GM12891 (cell line): ENCODE measurements around the gene SLIRP. TPM values are rescaled to one million over a fixed set of nuclear protein-coding genes. Genes with fewer than 3 reads are reported as not detected.
"Not testable (repeated sequence)": the region's sequence is repeated elsewhere in the genome, so short reads cannot be mapped to it uniquely, and the experiment has no call there.

Source experiments
- DNase-seq: peaks from one replicate; pipeline ENCODE4 v3.0.0; 2011; ENCODE audit warnings: low spot score; ENCODE audit not compliant: insufficient read length
- FAIRE-seq: peaks from 2 replicates; lab custom pipeline; 2011; peaks lifted over from hg19 to GRCh38; lab: Jason Lieb, UNC
- PAX5 ChIP-seq: IDR thresholded peaks from 2 replicates; pipeline ENCODE4 v1.6.1; 2011; ENCODE audit warnings: low read length, moderate library complexity, mild to moderate bottlenecking; ENCODE audit not compliant: insufficient read depth, severe bottlenecking
- POLR2A ChIP-seq: IDR thresholded peaks from 2 replicates; pipeline ENCODE4 v1.6.1; 2011; ENCODE audit warnings: low read depth, low read length, control low read depth
- POLR2AphosphoS5 ChIP-seq: IDR thresholded peaks from 2 replicates; pipeline ENCODE4 v1.6.1; 2011; ENCODE audit warnings: low read depth, low read length, control low read depth
- POU2F2 ChIP-seq: IDR thresholded peaks from 2 replicates; pipeline ENCODE4 v1.6.1; 2011; ENCODE audit warnings: low read depth, mild to moderate bottlenecking, control low read depth, low read length, moderate library complexity
- SPI1 ChIP-seq: IDR thresholded peaks from 2 replicates; pipeline ENCODE4 v1.6.1; 2011; ENCODE audit warnings: low read depth, low read length, control low read depth
- TAF1 ChIP-seq: IDR thresholded peaks from 2 replicates; pipeline ENCODE4 v1.6.1; 2011; ENCODE audit warnings: low read depth, low read length, control low read depth
- polyA plus RNA-seq: library from polyadenylated mRNA; unstranded; fragments of >200 nt; gene quantifications from one replicate; pipeline ENCODE4 v1.2.1, GENCODE V29; 2012; ENCODE audit warnings: low read depth, missing spikeins, inconsistent platforms; ENCODE audit not compliant: missing spikeins

Gene SLIRP
- polyA plus RNA-seq: 418 TPM

DNA sequence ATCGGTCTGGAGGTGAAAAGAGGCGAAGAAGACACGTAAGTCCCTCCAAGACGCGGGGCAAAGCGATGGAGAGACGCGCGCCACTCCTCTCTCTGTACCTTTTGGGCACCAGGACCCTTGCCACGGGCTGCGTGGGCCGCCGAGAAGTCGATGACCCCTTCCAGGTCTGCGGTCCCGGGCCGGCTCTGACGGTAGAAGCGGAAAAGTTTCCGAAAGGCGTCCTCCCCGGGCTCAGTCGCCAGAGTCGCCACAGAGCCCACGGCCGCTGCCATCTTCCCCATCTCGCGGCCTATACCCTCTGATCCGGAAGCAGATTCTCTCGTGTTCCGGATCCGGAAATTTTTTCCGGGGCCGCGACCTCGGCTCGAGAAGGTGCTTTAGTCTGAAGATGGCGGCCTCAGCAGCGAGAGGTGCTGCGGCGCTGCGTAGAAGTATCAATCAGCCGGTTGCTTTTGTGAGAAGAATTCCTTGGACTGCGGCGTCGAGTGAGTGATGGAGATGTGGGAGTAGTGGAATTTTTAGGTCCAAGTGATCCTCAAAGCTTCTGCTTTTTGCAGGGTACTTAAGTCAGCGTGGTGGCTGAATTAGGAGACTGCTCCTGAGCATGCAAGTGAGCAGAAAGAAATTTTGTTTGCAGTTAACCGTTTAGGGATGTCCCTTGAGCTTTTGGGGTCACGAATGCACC, at the start of gene SLIRP, which contains the start of gene ALKBH1:
SLIRP (plus strand) TSS at position 380 of the 685 bp plus-strand sequence; CDS start at position 389, 9 bp downstream.
ALKBH1 (minus strand) TSS at position 300 of the 685 bp plus-strand sequence; CDS start at position 281, 19 bp downstream.
- TF ChIP-seq POLR2A (peak; percentile 98), POU2F2 (peak; percentile 75), SPI1 (no peak), PAX5 (no peak), TAF1 (peak; percentile 98), POLR2AphosphoS5 (peak; percentile 98)
- DNase-seq (peak; percentile 74), FAIRE-seq (peak; percentile 82)

DNA sequence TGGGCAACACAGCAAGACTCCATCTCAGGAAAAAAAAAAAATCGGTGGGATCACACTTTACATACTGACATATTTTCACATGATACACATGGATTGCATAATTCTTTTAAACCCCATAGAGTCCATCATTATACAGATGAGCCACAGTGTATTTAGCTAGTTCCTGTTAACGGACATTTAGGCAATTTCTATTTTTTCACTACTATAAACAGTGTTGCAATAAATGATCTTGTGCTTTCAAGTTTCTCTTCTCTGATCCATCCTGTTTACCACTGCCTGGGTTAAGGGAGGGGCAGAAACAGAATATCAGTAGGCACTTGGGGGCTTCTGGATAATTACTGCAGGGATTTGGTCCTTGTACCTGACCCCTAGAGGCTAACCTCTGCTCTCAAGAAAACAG, 48.1 kb upstream of the SLIRP start:
- FAIRE-seq (no peak), DNase-seq (no peak)
- TF ChIP-seq TAF1: no peak
- TF ChIP-seq SPI1: no peak
- TF ChIP-seq POU2F2: no peak
- TF ChIP-seq POLR2A: no peak
- TF ChIP-seq POLR2AphosphoS5: no peak
- no peak for TF ChIP-seq PAX5

DNA sequence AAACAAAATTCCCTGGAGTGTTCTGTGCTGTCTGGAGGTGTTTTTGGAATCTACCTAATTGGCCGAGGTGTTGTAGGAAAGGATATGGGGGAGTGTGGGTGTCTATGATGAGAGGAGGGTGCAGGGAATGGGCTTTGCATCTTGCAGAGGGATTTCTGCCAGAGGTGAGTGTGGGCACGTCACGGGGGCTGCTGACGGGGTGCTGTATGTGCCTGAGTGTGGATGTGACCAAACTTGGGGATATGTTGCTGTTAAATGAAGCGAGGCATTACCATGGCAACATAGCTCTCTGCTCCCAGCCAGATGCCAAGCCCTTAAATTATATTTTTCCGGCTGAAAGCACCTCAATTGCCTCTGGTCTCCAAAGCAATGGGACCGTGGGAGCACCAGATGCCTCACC, 47.1 kb upstream of the SLIRP start:
- FAIRE-seq (no peak), DNase-seq (no peak)
- no peak for TF ChIP-seq POLR2AphosphoS5
- no peak for TF ChIP-seq PAX5
- TF ChIP-seq TAF1: no peak
- TF ChIP-seq POU2F2: no peak
- no peak for TF ChIP-seq POLR2A
- TF ChIP-seq SPI1: no peak

DNA sequence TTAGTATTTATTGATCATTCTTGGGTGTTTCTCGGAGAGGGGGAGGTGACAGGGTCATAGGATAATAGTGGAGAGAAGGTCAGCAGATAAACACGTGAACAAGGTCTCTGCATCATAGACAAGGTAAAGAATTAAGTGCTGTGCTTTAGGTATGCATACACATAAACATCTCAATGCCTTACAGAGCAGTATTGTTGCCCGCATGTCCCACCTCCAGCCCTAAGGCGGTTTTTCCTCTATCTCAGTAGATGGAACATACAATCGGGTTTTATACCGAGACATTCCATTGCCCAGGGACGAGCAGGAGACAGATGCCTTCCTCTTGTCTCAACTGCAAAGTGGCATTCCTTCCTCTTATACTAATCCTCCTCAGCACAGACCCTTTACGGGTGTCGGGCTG, 46.3 kb upstream of the SLIRP start:
- not testable (repeated sequence) for FAIRE-seq, DNase-seq

DNA sequence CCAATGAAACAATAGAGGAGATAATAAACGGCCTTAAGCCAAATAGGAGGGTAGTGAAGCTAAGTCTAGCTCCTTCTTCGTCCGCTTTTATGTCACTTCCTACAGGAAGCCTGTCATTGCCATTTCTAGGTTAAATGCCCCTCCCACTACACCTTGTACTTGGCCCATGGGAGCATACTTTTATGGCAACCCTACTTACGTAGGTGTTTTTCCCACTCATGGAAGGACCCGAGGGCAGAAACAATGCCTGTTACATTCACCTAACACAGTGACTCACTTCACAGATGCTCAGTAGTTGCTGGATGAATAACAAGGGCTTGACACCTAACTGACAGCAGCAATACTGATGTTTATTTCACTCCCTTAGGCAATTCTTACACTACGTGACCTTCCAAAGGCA, 44.6 kb upstream of the SLIRP start:
- FAIRE-seq: no peak
- TF ChIP-seq POU2F2 (no peak), SPI1 (no peak), POLR2A (no peak), POLR2AphosphoS5 (no peak), TAF1 (no peak), PAX5 (no peak)
- no peak for DNase-seq

DNA sequence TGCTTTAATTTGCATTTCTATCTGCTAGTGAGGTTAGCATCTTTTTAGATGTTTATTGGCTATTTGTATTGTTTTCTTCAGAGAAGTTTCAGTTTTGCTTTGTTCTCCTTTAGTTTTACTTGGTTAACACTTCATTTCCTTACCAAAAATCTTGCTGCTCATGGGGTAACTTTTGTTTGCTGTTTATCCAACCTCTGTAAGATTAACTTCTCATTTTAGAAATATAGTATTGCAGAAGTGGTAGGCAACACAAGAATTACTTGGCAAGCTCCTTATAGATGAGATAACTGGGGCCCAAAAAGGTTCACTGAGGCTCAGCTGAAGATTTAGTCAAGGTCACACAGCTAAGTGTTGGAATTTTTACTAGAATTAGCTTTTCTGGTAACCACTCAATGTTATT, 40.6 kb upstream of the SLIRP start:
- DNase-seq (no peak), FAIRE-seq (no peak)
- TF ChIP-seq POLR2AphosphoS5: no peak
- no peak for TF ChIP-seq POU2F2
- no peak for TF ChIP-seq SPI1
- TF ChIP-seq TAF1: no peak
- TF ChIP-seq POLR2A: no peak
- TF ChIP-seq PAX5: no peak

DNA sequence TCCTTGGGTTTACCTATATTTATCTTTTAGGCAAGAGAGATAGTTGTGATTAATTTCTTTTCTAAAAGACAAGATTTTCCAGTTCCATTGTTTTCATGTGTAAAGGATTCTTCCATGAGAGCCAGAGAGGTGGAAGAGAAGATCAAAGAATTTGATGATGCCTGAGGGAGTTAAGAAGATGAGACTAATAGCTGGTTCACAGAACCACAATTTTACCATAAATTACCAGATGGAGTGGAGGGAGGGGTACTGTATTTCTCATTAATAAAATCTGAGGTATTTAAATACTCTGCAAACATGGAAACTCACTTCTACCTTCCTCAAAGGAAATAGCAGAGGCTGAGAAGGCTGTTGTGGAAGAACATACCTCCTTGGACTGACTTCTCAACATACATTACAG, 34.7 kb upstream of the SLIRP start:
- FAIRE-seq (no peak), DNase-seq (no peak)
- TF ChIP-seq PAX5: no peak
- no peak for TF ChIP-seq TAF1
- no peak for TF ChIP-seq POLR2A
- no peak for TF ChIP-seq POLR2AphosphoS5
- no peak for TF ChIP-seq POU2F2
- no peak for TF ChIP-seq SPI1

DNA sequence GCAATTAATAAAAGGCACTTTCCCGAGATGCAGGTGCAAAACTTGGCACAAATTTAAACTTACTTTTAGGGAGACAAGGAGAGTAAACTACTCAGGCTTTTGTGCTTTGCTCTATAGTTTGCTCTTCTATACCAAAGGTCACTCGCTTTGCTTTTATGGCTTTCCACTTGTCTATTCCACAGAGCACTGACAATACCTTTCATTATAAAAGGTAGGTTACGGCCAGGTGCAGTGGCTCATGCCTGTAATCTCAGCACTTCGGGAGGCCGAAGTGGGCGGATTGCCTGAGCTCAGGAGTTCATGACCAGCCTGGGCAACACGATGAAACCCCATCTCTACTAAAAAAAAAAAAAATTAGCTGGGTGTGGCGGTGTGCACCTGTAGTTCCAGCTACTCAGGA, 33.0 kb upstream of the SLIRP start:
- DNase-seq (no peak), FAIRE-seq (no peak)
- no peak for TF ChIP-seq TAF1
- TF ChIP-seq SPI1: no peak
- no peak for TF ChIP-seq POLR2AphosphoS5
- no peak for TF ChIP-seq POU2F2
- no peak for TF ChIP-seq PAX5
- TF ChIP-seq POLR2A: no peak

DNA sequence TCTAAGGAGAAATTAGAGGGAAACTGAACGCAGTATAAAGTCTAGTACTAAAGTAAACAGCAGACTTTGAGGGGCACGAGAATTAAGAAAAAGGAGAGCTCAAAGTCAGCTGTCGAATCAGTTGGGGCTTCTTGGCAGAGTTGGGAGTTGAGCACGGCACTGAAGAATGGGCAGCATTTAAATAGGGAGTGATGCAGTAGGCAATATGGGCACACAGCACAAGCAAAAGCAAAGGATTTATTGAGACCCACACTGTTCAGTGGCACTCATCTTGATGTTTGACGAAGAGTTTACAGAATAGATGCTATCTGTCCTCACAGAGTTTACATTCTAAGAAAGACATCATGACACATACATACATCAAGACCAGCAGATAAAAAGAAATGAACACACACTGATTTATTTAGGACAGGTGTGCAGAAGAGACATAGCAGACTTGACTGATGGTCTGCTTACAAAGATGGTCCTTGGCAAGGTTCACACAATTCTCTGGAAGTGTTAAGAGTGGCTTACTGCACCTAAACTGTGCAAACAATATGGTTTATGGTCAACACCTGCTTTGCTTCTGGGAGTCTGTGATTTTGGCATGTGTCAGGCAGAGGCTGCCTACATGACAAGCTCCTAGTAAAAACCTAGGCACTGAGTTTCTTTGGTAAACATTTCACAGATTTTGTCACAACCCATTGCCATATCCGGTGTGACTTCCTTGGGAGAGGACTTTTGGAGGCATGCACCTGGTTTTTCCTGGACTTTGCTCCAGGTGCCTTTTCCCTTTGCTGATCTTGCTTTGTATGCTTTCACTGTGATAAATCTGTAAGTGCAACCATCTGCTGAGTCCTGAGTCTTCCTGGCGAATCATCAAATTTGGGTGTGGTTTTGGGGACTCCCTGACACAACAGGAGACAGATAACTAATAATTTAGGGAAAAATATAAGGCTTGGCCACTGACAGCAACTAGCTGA, 26.4 kb upstream of the SLIRP start:
- TF ChIP-seq POLR2A (no peak), PAX5 (no peak), POLR2AphosphoS5 (no peak)
- DNase-seq: no peak
- FAIRE-seq: no peak
